DOHH2 (cell line): ENCODE measurements around the gene OTOP3.

Experiments
- H3F3A ChIP-seq: fragments of 200-600 bp; sonication (generic), shearing (Covaris generic); 2 replicates; pipeline ENCODE4 v1.6.0; 2016; ENCODE audit warnings: antibody characterized with exemption, mild to moderate bottlenecking; ENCODE audit not compliant: control insufficient read depth, insufficient read depth
- H3K27ac ChIP-seq: fragments of 200-600 bp; sonication (generic); 2 replicates; pipeline ENCODE4 v1.5.1; 2014; ENCODE audit warnings: low read depth, mild to moderate bottlenecking, low read length, moderate library complexity
- H3K27me3 ChIP-seq: fragments of 200-600 bp; sonication (generic); 2 replicates; pipeline ENCODE4 v1.6.1; 2014; ENCODE audit warnings: mild to moderate bottlenecking, low read length, mixed read lengths; ENCODE audit not compliant: control insufficient read depth
- H3K36me3 ChIP-seq: fragments of 200-600 bp; sonication (generic); 2 replicates; pipeline ENCODE4 v1.6.1; 2014; ENCODE audit warnings: mild to moderate bottlenecking, low read length, moderate library complexity, mixed read lengths; ENCODE audit not compliant: control insufficient read depth
- H3K4me1 ChIP-seq: fragments of 200-600 bp; sonication (generic); 2 replicates; pipeline ENCODE4 v1.6.1; 2014; ENCODE audit warnings: mild to moderate bottlenecking, low read length, mixed read lengths; ENCODE audit not compliant: control insufficient read depth
- H3K4me2 ChIP-seq: fragments of 200-600 bp; sonication (generic); 2 replicates; pipeline ENCODE4 v1.6.0; 2014; ENCODE audit warnings: mild to moderate bottlenecking, low read length, moderate library complexity
- H3K4me3 ChIP-seq: fragments of 200-600 bp; sonication (generic); 2 replicates; pipeline ENCODE4 v1.5.1; 2014; ENCODE audit warnings: mild to moderate bottlenecking, low read length, mixed read lengths
- H3K79me2 ChIP-seq: fragments of 200-600 bp; sonication (generic); 2 replicates; pipeline ENCODE4 v1.6.1; 2014; ENCODE audit warnings: mild to moderate bottlenecking, low read length, mixed read lengths; ENCODE audit not compliant: control insufficient read depth
- H3K9me2 ChIP-seq: fragments of 200-600 bp; sonication (generic); replicated peaks from 2 replicates; pipeline ENCODE4 v1.6.1; 2014; ENCODE audit warnings: mild to moderate bottlenecking, low read length, mixed read lengths; ENCODE audit not compliant: control insufficient read depth
- H3K9me3 ChIP-seq: fragments of 200-600 bp; sonication (generic); 2 replicates; pipeline ENCODE4 v1.6.1; 2014; ENCODE audit warnings: antibody characterized with exemption, low read length, mixed read lengths; ENCODE audit not compliant: control insufficient read depth, insufficient read depth
- H4K20me1 ChIP-seq: fragments of 200-600 bp; sonication (generic); 2 replicates; pipeline ENCODE4 v1.6.0; 2014; ENCODE audit warnings: low read depth, mild to moderate bottlenecking, antibody characterized with exemption, low read length, moderate library complexity; ENCODE audit not compliant: control insufficient read depth, insufficient read depth
- CTCF ChIP-seq: fragments of 200-600 bp; sonication (generic); IDR thresholded peaks from one replicate; pipeline ENCODE4 v1.5.1; 2014; ENCODE audit warnings: antibody characterized with exemption, mild to moderate bottlenecking, low read depth, low read length; ENCODE audit not compliant: poor library complexity, severe bottlenecking
- EZH2phosphoT487 ChIP-seq: fragments of 200-600 bp; sonication (generic); IDR thresholded peaks from 2 replicates; pipeline ENCODE4 v1.6.1; 2017; ENCODE audit warnings: borderline replicate concordance, mild to moderate bottlenecking, antibody characterized with exemption, low read length, moderate library complexity, mixed read lengths

OTOP3 gene

DNA sequence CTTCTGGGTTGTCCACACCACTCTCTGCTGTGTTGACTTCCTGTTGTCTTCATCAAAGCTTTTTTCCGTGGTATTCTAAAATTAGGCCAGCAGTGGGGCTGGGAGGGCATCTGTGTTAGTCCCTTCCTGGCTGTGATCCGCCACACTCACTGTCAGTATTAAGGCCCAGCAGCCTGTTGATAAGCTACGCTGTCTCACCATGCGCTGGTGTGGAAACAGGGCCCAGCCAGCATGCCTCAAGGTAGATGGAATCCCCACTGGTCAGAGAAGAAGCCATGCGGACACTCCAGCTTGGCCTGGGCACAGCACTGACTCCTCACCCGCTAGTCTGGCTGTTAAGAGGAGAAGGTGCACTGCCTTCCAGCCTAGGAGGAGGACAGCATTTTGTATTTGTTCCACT is 63.1 kb downstream of the OTOP3 start:
- H3K79me2 ChIP-seq: no peaks in the 10 kb centered on the region
- TF ChIP-seq EZH2phosphoT487 (no peak), CTCF (no peak)
- no peak overlapping the region for H3K4me2 ChIP-seq

GRCh38 chr17:74999523-74999922 is 63.8 kb downstream of the OTOP3 start:
- no peaks in the 10 kb centered on the region for H3K79me2 ChIP-seq
- H3K4me1 ChIP-seq: no peaks in the 10 kb centered on the region
- H3K27me3 ChIP-seq: no peaks in the 10 kb centered on the region
- no peaks in the 10 kb centered on the region for H3K36me3 ChIP-seq
- H3F3A ChIP-seq: no peaks in the 10 kb centered on the region
- H4K20me1 ChIP-seq: no peaks in the 10 kb centered on the region
- no peak overlapping the region for H3K4me3 ChIP-seq
- no peaks in the 10 kb centered on the region for H3K9me2 ChIP-seq
- H3K9me3 ChIP-seq: no peaks in the 10 kb centered on the region
- no peak overlapping the region for H3K4me2 ChIP-seq
- H3K27ac ChIP-seq: no peak overlapping the region
- no peak for TF ChIP-seq CTCF
- no peak for TF ChIP-seq EZH2phosphoT487

More for the DNA sequence above, 63.1 kb downstream of the OTOP3 start:
- Histone ChIP-seq H3K4me3 (no peak overlapping the region), H3K4me1 (no peaks in the 10 kb centered on the region), H3K36me3 (no peaks in the 10 kb centered on the region), H3K27ac (no peak overlapping the region), H3F3A (no peaks in the 10 kb centered on the region), H3K9me3 (no peaks in the 10 kb centered on the region), H3K27me3 (no peaks in the 10 kb centered on the region), H4K20me1 (no peaks in the 10 kb centered on the region), H3K9me2 (no peaks in the 10 kb centered on the region)
